Epidermal melanocyte (primary cell): Measurements from ENCODE around the gene DCC.
"Not testable (repeated sequence)": the region's sequence is repeated elsewhere in the genome, so short reads cannot be mapped to it uniquely, and the experiment has no call there.

ENCODE experiments used
- DNase-seq: peaks from one replicate; pipeline ENCODE4 v3.0.0; 2011; ENCODE audit warnings: low spot score; ENCODE audit not compliant: insufficient read length

Gene DCC

DNA sequence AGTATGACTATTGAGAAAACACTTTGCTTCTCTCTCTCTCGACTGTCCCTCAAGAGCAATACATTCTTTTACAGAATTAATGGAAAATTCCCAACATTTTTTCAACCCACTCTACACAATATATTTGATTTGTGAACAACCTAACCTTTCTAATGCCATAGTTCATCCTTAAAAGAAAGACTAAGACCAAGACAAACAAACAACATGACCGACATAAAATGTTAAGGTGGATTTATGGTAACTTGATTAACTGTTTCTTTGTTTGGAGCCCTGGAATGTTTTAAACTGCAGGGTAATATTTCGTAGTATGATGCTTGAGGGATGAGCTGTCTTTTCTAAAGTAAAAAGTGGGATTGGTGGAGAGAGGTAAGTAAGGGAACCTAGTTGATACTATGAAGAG lies 1146.3 kb downstream of the DCC start:
- no peak for DNase-seq

DNA sequence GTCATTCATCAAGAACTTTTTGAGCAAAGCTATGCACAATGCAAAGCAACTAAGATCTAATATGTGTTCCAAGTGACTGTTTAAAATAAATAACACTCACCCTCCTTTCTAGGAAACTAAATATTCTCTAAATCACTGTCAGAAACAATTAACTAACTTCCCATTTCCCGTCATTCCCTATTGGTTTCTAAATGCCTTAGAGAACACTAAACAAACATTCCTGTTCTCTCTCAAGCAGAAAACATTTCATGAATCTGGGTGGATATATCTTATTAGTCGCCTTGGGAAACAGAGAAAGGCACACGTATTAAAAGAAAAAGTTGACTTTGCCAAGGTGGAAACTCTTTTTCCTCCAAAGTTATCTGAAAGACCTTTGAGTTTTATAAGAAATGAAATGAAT lies 1149.3 kb downstream of the DCC start:
- DNase-seq, result no peak

DNA sequence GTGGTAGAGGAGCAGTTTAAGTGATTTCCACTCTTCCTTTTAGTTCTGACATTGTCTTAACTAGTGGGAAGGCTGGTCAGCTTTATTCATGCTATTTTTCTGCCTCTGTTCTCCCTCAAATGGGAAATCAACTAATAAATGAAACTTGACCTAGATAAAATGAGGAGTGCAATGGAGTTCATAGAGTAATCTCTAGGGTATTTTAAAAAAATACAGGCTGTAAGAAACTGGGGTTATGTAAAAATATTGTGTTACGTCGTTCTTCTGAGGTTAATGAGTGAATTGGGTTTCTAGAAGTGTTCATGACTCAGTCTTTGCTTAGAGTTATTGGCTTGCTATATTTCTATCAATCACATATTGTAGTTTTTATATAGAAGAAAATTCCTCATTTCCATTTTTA lies 1150.0 kb downstream of the DCC start:
- no peak for DNase-seq

DNA sequence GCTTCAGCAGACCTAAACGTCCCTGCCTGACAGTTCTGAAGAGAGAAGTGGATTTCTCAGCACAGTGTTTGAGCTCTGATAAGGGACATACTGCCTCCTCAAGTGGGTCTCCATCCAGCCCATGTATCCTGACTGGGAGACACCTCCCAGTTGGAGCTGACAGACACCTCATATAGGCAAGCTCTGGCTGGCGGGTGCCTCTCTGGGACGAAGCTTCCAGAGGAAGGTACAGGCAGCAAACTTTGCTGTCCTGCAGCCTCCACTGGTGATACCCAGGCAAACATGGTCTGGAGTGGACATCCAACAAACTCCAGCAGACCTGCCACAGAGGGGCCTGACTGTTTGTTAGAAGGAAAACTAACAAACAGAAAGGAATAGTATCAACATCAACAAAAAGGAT lies 1156.0 kb downstream of the DCC start:
- DNase-seq, result no peak

DNA sequence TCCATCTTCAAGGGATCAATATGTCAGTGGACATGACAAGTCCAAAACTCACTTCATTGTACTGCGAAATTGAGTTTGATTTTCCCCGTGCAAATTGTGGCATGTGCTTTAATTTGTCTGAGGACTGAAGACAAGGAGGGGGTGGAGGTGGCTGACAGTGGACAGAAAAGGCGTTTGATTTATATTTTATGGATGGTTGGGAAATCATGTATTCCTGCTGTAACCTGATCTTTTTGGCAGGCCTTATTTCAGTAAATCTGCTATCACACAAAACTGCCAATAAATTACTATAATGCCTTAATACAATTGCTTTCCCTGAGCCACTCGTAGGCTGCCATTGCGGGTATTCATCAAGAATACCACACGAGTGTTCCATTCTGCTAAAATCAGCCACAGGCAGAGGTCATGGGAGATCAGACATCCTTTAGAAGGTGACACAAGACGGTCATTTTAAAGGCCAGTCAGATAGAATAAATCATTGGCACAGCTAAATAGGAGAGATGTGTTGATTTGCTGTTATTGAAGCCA lies 1164.0 kb downstream of the DCC start:
- no peak for DNase-seq

GRCh38 chr18:53508529-53508928 lies 1168.5 kb downstream of the DCC start:
- DNase-seq, result no peak

DNA sequence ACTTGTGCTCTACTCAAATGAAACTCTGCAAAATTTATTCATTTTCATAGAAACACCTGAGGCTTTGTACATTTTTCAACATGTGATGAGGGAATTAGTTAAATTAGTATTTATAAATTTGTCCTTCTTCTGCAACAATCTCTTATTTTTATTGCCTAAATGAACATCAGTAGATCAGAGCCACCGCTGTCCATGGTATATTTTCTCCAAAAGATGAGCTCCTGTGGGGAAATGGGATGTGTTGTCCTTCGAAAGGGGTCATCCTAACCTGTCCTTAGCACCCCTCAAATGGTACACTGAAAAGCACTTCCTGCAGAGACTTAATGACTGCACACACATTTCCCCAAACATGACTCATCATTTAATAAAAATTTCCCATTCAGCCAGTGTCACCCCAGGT lies 1169.9 kb downstream of the DCC start:
- no peak for DNase-seq

DNA sequence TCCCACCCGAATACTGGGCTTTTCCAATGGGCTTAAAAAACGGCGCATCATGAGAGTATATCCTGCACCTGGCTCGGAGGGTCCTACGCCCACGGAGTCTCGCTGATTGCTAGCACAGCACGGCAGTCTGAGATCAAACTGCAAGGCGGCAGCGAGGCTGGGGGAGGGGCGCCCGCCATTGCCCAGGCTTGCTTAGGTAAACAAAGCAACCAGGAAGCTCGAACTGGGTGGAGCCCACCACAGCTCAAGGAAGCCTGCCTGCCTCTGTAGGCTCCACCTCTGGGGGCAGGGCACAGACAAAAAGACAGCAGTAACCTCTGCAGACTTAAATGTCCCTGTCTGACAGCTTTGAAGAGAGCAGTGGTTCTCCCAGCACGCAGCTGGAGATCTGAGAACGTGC lies 1171.7 kb downstream of the DCC start:
- DNase-seq, result not testable (repeated sequence)

GRCh38 chr18:53521068-53521467 lies 1181.1 kb downstream of the DCC start:
- DNase-seq, result no peak

- no peak for DNase-seq
Measured at GRCh38 chr18:53526101-53526870, 1186.3 kb downstream of the DCC start.

DNA sequence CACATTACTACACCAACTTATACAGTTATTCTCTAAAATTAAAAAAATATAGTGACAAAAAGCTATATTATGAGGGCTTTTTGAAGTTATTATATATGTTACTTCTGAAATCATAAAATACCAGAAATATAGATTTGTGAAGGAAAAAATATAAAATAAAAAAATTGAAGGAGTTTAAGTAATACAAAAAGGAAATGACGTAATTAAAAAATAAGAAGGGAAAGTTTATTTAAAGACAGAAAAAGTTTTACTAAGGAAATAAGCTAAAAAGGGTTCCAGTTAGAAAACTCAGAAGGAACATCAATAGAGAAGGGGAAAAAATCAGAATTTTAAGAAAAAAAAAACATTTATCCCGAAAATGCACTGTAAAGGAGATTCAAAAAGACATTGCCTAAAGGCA lies 1187.4 kb downstream of the DCC start:
- no peak for DNase-seq

DNA sequence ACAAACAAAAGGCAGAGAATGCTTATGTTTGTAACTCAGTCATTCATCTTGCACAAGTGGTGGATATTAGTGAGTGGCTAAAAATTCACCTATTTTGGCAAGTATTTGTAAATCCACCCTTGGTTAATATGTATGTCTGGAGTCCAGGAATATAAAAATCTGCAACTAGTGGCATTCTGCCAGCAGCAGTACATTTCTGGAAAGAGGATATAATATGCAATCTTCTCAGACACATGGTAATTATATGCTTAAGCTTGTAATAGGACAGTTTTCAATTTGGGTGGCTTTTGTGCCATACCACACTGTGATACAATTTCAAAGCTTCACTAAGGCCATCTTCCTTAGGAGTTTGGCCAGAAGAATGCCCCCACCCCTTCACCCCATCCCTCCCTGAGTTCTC lies 1191.2 kb downstream of the DCC start:
- DNase-seq, result no peak

GRCh38 chr18:53531896-53532295 lies 1191.9 kb downstream of the DCC start:
- no peak for DNase-seq

DNA sequence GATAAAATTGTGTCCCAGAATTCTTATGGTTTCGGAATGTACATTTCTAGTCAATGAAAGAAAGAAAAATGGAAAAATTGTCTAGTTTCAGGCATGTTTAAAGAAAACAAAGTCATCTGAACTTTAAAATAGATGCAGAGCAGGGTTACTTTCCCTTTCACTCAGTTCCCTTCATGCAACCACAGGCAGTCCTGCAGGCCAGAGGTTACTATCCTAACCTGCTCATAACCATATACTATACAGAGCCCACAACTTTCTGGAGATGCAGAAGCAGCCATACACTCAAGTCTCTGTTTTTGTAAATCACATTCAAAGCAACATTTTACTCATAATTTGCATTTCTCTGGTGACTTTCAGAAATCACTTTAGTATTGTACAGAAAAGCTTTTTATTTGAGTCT lies 1194.2 kb downstream of the DCC start:
- no peak for DNase-seq

DNA sequence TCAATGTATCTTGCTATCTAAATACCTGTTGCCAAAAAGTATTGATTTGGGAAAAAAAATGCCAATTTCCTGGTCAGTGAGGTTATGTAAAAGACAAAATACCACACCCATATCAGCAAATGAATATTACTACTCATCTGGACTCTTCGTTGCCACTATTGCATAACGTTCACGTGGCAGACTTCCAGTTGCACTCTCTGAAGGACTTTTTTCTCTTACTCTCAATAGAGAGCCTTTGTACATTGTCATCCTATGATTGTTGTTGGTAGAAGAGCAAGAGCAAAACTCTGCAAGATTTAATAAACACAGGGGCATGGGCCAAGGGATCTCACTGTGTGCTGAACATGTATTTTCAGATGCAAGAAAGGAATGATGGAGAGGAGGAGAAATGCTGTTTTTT lies 1194.7 kb downstream of the DCC start:
- DNase-seq, result no peak

- DNase-seq, result no peak
Measured at GRCh38 chr18:53536908-53537307, 1196.9 kb downstream of the DCC start.

GRCh38 chr18:53541924-53542323 lies 1201.9 kb downstream of the DCC start:
- DNase-seq, result no peak

DNA sequence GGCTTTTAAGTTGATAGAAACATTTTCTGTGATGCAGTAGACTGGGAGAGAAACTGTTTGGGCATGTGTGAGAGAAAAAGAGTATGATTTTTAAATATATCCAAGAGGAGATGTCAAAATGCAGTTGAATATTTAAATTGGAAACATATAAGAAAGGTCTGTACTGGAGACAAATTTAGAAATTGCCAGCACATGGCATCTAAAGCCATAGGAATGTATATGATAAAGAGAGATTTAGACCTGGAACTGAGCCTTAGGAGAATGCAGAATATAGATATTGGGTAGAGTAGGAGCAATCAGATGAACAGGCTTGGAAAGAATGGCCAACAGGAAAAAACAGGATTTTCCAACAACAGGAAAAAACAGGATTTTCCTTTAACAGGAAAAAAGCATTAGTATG lies 1203.7 kb downstream of the DCC start:
- DNase-seq, result no peak

GRCh38 chr18:53544917-53545316 lies 1204.9 kb downstream of the DCC start:
- DNase-seq, result no peak

DNA sequence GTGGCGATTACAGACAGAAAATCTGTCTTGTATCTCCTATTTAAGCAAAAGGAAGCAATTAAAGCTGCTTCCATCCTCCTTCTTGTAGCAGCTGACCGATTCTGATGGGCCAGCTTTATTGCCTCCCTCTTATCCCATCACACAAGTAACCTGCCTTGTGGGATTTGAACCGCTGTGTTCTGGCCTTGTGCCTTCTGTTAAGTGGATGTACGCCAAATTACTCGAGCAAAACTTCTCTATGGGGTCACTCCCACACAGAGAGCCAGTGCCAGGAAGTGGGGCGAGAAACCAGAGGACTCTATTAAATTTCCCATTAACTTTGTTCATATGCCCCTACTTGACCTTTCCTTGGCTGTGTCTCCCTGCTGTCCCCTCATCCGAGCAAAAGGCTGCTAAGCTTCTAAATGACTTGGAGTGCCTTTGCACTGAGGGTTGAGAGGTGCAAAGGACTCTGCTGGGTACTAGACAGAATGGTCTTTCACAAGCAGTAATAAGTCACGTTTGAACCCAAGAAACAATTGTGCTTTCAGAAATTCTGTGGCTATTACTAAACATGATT lies 1212.0 kb downstream of the DCC start:
- DNase-seq, result no peak

DNA sequence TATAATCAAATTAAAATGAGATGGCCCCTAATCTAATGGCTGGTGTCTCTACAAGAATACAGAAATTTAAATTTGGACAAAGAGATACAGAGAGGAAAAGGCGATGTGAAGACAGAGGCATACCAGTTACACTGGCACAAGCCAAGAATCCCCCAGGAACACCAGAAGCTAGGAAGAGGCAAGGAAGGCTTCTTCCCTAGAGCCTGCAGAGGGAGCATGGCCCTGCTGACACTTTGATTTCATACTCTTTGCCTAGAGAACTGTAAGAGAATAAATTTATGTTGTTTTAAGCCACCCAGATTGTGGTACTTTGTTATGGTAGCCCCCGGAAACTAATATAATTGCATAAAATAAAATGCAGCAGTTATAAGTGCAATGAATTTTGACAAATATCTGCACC lies 1213.0 kb downstream of the DCC start:
- no peak for DNase-seq

GRCh38 chr18:53556450-53556849 lies 1216.5 kb downstream of the DCC start:
- DNase-seq, result no peak

DNA sequence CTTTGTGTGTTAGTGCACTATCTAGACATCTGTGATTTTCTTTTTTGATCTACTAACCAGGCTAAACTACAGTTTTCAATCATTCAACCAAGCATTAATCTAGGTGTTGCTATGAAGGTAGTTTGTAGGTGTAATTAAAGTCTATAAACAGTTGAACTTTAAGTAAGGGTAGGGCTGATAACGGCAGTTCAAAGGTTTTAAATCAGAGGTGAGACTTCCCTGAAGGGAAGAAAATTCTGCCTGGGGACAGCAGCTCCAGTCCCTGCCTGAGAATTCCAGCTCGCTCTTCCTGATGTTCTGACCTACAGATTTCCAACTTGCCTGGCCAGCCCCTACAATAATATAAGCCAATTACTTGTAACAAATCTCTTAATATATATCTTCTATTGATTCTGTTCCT lies 1220.5 kb downstream of the DCC start:
- DNase-seq, result no peak
